SK-N-MC (cell line): Measurements from ENCODE around the gene CRYGN.

ENCODE experiments used
- EZH2 ChIP-seq: fragments of 200-600 bp; sonication (generic); IDR thresholded peaks from one replicate; pipeline ENCODE4 v1.6.1; 2017; ENCODE audit warnings: antibody characterized with exemption
- POLR2AphosphoS5 ChIP-seq: IDR thresholded peaks from 2 replicates; pipeline ENCODE4 v1.6.1; 2012; ENCODE audit warnings: mild to moderate bottlenecking, low read depth, low read length, borderline replicate concordance

- no peak for TF ChIP-seq EZH2
- no peak for TF ChIP-seq POLR2AphosphoS5
Measured at GRCh38 chr7:151453326-151453791, 13.4 kb upstream of the CRYGN start.
